K562 (cell line): Measurements from ENCODE around the gene ADNP2.

ENCODE experiments used
- CTCF ChIP-seq, 3 experiments: IDR thresholded peaks in 2 of 3; conservative IDR thresholded peaks in 1 of 3; 2 replicates each; pipeline ENCODE4 v1.5.1; 2011 to 2012; ENCODE audit warnings: low read length in 3 of 3, mild to moderate bottlenecking in 3 of 3, control low read depth in 2 of 3, improper control_type of control experiment in 1 of 3, inconsistent platforms in 1 of 3, low read depth in 1 of 3, mixed read lengths in 1 of 3, moderate library complexity in 1 of 3; ENCODE audit not compliant: insufficient read depth in 2 of 3
- NFYB ChIP-seq: IDR thresholded peaks from 2 replicates; pipeline ENCODE4 v1.6.1; 2011; ENCODE audit warnings: mild to moderate bottlenecking, moderate library complexity; ENCODE audit not compliant: insufficient read length; ENCODE audit errors: extremely low read depth
- REST ChIP-seq, 2 experiments: fragments of 450-650 bp; formaldehyde crosslinking in 1 of 2; IDR thresholded peaks; 2 replicates each; pipeline versions ENCODE4 v1.4.0 to v1.6.1; 2014 to 2020; ENCODE audit warnings: mild to moderate bottlenecking in 2 of 2, borderline replicate concordance in 1 of 2, low read depth in 1 of 2
- ZC3H4 ChIP-seq: sonication (generic); formaldehyde crosslinking; IDR thresholded peaks from 2 replicates; pipeline ENCODE4 v1.9.0; 2021; ENCODE audit warnings: missing genetic modification reagents, borderline replicate concordance
- ZNF318 ChIP-seq, 2 experiments: fragments of 450-650 bp; IDR thresholded peaks; 2 replicates each; pipeline ENCODE4 v1.6.1; 2016; ENCODE audit warnings: mild to moderate bottlenecking in 2 of 2, borderline replicate concordance in 1 of 2, low read depth in 1 of 2, moderate library complexity in 1 of 2
- TF ChIP-seq, protein P1 (sequence below): fragments of 250-450 bp; sonication (Bioruptor Pico); IDR thresholded peaks from 2 replicates; pipeline ENCODE4 v1.4.0; 2020; ENCODE audit warnings: mild to moderate bottlenecking

DNA sequence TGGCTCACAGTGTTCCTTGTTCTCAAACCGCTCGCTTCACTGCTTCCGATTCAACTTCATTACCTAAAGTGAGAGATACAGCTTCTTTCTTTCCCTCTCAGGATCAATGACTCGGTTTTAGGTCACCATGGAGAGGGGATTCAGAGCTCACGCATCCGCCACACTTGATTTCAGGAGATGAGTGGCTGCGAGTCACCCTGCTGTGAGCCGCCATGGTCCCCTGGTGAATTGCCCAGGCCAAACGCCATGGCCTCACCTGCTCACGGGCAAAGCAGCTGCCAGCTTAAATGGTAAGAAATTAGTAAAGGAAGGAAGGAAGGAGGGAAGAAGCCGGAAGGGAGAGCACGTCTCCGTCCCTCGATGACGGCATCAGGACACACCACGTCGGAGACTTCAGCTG lies 60.5 kb downstream of the ADNP2 start:
- no peak for TF ChIP-seq CTCF (IDR thresholded peaks at IDR 0.05 in 2 of 3, conservative IDR thresholded peaks at IDR 0.05 in 1 of 3; ENCODE audit: insufficient read depth in 2 of 3, low read depth in 1 of 3, low read length in 3 of 3)
- TF ChIP-seq, protein P1, sequence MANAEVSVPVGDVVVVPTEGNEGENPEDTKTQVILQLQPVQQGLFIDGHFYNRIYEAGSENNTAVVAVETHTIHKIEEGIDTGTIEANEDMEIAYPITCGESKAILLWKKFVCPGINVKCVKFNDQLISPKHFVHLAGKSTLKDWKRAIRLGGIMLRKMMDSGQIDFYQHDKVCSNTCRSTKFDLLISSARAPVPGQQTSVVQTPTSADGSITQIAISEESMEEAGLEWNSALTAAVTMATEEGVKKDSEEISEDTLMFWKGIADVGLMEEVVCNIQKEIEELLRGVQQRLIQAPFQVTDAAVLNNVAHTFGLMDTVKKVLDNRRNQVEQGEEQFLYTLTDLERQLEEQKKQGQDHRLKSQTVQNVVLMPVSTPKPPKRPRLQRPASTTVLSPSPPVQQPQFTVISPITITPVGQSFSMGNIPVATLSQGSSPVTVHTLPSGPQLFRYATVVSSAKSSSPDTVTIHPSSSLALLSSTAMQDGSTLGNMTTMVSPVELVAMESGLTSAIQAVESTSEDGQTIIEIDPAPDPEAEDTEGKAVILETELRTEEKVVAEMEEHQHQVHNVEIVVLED (CRISPR knock-in tag) = no peak
- no peak for TF ChIP-seq NFYB
- no peak for TF ChIP-seq ZNF318 (IDR thresholded peaks at IDR 0.05; ENCODE audit: borderline replicate concordance in 1 of 2, low read depth in 1 of 2)
- TF ChIP-seq ZC3H4 = no peak
- TF ChIP-seq REST (IDR thresholded peaks at IDR 0.05; ENCODE audit: borderline replicate concordance) = no peak
- TF ChIP-seq REST (CRISPR knock-in tag; IDR thresholded peaks at IDR 0.05; ENCODE audit: low read depth) = no peak
